CD4-positive, alpha-beta T cell treated with Interferon alpha-2 for 1 hour (primary cell): ENCODE data around the gene PIK3CB.
"Not testable (repeated sequence)": the region's sequence is repeated elsewhere in the genome, so short reads cannot be mapped to it uniquely, and the experiment has no call there.

ENCODE experiments used
- DNase-seq, 2 donors: peaks; one replicate each; pipeline ENCODE4 v3.0.0-alpha.2; 2020 to 2022

The PIK3CB gene

GRCh38 chr3:138675393-138675792 lies 159.3 kb downstream of the PIK3CB start:
- no peak for DNase-seq

DNA sequence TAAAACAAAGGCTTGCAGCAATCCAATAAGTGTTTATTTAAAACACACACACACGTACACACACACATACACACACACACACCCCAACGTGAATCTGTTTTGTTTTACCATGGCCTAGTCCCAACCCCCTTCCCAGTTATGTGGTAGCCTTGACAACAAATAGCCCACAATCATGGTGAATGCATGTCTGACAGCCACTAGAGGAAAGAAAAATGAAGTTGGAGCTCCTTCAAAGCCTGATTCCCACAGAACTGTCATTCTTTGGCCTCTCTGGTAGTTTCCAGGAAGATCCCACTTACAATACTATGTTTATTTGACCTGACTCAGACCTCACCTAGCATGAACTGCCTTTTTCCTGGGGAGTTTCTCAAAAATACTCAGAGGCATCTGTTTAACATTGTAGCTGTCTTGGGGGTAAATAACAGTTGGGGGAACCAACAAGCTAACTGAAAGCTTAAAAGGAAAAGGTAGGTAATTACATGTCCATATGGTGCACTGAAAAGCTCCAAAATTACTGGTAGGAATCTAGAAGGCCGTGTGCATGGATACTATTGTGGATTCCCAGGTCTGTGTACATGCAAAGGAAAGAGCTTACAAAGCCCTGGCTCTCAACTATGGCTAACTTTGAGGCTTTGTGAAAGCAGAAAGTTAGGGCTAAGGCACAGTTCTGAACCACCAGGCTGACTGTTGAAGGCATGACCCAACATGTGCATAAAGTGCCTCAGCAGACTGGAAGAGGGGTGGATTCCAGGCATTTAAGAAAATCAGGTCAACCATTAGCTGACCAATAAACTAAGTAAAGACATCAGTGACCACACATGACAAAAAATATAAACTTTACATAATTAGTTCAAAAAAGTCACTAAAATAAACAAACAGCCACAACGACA lies 160.8 kb downstream of the PIK3CB start:
- no peak for DNase-seq

DNA sequence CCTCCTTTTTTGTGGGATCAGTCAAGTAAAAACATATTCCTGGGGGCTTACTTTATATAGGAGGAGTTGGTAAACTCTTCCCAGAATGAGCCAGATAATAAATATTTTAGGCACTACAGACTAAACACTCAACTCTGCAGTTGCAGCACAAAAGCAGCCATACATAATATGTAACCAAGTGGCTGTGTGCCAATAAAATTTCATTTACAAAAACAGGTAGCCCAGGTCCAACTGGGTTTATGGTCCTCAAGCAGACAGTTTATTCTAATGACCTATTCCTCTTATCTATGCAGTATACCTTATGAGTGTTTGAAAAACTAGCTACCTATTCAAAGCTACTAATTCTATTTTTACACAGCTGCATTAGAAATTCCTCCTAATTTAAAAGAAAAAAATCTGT lies 164.3 kb downstream of the PIK3CB start:
- DNase-seq: no peak

GRCh38 chr3:138668107-138668506 lies 166.6 kb downstream of the PIK3CB start:
- DNase-seq: no peak

DNA sequence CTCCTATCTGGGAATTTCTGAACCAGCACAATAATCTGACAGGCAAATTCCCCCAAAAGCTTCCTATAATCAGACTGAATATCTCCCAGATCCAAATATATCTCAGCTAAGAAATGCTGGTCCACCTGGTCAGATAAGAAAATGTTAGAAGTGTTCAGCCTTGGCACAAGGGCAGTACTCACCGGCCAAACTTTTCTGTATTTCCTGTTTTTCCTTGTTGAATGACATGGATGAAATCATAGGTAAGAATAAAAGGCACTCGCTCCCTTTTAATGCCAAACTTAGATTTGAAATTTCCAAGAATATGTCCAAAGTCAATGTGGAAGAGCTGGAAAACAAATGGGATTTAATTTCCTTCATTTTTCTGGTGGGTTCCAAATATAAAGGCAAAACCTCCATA lies 177.2 kb downstream of the PIK3CB start:
- no peak for DNase-seq

- DNase-seq: no peak
Measured at GRCh38 chr3:138653567-138653966, 181.2 kb downstream of the PIK3CB start.

GRCh38 chr3:138649134-138649533 lies 185.6 kb downstream of the PIK3CB start:
- DNase-seq: no peak

DNA sequence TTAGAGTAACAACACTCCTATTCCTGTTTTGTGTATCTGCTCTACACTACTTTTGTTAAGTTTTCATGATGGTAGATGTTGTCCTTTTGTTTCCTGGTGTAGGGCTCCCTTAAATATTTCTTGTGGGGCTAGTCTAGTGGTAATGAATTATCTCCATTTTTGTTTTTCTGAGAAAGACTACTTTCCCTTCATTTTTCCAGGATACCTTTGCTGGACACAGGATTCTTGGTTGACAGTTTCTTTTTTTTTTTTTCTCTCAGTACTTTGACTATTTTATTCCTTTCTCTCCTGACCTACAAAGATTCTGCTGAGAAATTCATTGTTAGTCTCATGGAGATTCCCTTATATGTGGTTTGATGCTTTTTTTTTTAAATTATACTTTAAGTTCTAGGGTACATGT lies 188.2 kb downstream of the PIK3CB start:
- DNase-seq: no peak

DNA sequence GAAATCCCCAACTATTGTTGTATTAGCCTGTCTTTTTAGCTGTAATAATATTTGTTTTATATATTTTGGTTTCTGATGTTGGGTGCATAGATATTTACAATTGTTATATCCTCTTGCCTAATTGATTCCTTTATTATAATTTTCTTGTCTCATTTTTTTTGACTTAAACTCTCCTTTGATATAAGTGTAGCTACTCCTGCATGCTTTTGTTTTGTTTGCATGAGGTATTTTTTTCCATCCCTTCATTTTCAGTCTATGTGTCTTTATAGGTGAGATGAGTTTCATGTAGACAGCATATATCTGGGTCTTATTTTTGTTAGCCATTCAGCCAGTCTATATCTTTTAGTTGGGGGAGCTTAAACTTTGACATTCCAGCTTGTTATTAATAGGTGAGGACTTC lies 188.7 kb downstream of the PIK3CB start:
- DNase-seq: no peak

DNA sequence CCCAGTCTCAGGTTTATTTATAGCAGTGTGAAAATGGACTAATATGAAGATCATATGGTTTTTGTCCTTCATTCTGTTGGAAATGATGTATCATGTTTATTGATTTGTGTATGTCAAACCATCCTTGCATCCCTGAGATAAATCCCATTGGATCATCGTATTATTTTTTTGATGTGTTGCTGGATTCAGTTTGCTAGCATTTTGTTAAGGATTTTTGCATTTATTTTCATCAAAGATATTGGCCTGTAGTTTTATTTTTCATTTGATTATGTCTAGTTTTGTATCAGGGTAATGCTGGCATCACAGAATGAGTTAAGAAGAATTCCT lies 191.8 kb downstream of the PIK3CB start:
- DNase-seq: no peak

DNA sequence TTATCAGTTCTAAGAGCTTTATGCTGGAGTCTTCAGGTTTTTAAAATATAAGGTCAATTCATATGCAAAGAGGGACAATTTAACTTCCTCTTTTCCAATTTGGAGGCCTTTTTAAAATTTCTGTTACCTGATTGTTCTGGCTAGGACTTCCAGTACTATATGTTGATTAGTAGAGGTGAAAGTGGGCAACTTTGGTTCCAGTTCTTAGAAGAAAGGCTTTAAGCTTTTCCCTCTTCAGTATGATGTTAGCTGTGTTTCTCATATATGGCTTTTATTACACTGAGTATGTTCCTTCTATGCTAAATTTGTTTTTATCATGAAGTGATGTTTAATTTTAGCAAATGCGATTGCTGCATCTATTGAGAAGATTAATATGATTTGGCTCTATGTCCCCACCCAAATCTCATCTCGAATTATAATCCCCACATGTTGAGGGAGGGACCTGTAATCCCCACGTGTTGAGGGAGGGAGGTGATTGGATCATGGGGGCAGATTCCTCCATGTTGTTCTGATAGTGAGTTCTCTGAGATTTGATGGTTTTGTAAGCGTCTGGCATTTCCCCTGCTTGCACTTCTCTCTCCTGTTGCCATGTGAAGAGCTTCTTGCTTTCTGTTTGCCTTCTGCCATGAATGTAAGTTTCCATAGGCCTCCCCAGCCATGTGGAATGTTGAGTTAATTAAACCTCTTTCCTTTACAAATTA lies 192.4 kb downstream of the PIK3CB start:
- no peak for DNase-seq

DNA sequence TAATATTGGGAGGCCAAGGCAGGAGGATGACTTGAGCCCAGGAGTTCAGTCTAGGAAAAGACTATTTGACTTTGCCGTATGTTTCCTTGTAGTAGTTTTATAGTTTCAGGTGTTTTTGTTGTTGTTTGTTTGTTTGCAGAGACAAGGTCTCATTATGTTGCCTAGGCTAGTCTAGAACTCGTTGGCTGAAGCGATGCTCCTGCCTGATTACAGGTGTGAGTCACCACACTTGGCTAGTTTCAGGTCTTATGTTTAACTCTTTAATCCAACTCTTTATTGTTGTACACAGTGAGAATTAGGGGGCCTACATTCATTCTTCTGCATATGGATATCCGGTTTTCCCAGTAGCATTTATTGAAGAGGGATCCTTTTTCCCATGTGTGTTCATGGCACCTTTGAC lies 194.2 kb downstream of the PIK3CB start:
- DNase-seq: no peak

DNA sequence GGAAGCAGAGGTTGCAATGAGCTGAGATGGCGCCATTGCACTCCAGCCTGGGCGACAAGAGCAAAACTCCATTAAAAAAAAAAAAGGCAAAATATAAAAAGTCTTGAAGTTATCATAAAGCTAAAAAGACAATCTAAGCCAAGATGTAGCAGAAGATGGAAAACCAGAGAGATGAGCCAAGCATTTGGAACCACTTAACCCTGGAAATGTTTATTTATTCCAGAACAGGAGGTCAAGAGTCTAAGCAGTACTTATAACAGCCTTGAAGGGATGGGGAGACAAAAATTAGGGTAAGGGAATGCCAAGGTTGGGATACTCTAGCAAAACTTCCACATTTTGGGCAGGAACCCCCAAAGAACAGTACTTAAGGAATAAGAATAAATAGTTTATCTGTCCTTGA lies 196.1 kb downstream of the PIK3CB start:
- DNase-seq: no peak

DNA sequence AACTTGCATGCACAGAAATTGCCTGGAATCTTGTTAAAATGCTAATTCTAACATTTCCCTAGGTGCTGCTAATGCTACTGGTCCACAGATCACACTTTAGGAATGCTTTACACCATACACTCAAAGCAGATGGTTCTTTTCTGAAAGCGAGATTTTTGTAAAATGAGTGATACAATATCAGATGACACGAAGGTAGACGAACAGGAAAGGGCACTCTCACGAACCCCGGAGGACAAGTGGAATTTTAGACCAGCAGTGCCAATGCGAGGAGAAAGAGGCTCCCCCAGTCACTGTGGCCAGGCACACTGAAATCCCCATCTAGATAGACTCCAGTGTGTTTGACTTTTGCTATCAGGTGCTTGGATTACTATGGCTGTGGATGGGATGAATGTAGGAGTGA lies 205.2 kb downstream of the PIK3CB start:
- no peak for DNase-seq

GRCh38 chr3:138625707-138626365 lies 208.9 kb downstream of the PIK3CB start:
- no peak for DNase-seq

GRCh38 chr3:138624518-138624917 lies 210.2 kb downstream of the PIK3CB start:
- no peak for DNase-seq

- DNase-seq: no peak
Measured at GRCh38 chr3:138620431-138620830, 214.3 kb downstream of the PIK3CB start.

GRCh38 chr3:138615462-138615861 lies 219.3 kb downstream of the PIK3CB start:
- DNase-seq: no peak

DNA sequence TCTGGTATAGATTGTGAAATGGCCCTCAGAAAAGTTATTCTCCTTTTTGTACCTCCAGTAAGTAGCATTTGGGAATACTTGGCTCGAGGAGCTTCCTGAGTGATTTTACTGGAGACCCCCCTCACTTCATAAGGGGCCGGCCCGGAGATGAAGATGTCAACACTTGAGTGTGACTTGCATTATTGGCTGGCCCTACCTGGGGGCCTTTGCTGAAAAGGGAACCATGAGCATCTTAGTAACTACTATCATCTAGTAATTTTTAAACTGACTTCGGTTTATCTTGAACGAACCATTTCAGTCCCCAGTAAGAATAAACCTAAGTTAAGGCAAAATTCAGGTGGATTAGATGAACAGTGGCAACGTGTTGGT lies 224.8 kb downstream of the PIK3CB start:
- DNase-seq: no peak

DNA sequence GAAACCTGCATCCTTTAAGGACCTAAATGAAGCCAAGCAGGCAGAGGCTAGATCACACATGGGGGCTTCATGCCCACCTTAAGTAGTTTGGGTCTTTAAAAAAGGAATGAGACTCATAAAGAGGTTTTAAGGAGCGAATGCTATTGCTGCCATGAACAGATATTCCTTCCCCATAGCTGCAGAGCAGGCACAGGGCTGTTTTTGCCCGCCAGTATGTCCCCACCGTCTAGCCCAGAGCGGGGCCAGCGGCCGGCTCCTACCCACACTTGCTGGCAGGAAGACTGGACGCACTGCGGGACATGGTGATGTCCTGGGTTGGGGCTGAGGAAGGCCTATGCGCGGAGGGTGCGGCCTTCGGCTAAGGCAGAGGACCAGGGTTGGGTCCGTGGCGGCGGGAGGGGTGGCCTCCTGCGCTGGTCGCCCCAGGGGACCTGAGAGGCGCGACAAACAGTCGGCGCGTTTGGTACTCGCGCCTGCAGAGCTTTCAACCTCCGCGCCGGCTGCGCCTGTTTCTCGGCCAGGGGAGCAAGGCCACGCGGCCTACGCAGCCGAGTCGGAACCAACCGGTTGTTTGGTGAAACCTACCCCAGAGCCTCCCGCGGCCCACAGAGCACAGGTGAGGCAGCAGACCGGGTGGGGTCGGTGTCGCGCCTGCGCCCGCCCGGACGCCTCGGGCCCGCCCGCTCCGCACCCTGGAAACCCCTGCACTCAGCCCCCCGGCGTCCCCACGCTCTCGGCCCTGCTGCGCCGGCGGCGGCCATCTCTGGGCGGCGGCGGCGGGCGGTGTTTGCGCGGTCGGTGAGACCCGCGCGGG lies 226.2 kb downstream of the PIK3CB start, which contains the start of gene FAIM:
Gene FAIM (plus strand): TSS at position 450 of the 814 bp plus-strand sequence. CDS start 10,956 bp downstream, outside the sequence.
- DNase-seq: peak; percentile 51 to 76

DNA sequence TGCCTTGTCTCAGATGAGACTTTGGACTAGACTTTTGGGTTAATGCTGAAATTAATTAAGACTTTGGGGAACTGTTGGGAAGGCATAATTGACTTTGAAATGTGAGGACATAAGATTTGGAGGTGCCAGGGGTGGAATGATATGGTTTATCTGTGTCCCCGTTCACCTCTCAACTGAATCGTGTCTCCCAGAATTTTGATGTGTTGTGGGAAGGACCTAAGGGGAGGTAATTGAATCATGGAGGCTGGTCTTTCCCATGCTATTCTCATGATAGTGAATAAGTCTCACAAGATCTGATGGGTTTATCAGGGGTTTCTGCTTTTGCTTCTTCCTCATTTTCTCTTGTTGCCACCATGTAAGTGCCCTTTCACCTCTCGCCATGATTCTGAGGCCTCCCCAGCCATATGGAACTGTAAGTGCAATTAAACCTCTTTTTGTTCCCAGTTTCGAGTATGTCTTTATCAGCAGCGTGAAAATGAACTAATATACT lies 230.6 kb downstream of the PIK3CB start:
- not testable (repeated sequence) for DNase-seq
